Neutrophil (primary cell): ENCODE results near the gene ZNF648.

Experiments
- H3K27ac ChIP-seq: fragments of 200-600 bp; sonication (generic); 2 replicates; pipeline ENCODE4 v1.5.1; 2016; ENCODE audit warnings: mild to moderate bottlenecking, moderate library complexity
- H3K27me3 ChIP-seq: fragments of 200-600 bp; sonication (generic); 2 replicates; pipeline ENCODE4 v1.6.0; 2016; ENCODE audit warnings: mild to moderate bottlenecking
- H3K36me3 ChIP-seq: fragments of 200-600 bp; sonication (generic); 2 replicates; pipeline ENCODE4 v1.5.1; 2017
- H3K4me1 ChIP-seq, 2 experiments: fragments of 200-600 bp in 1 of 2; sonication (generic) in 1 of 2; 1 replicate in 1 of 2; 2 replicates in 1 of 2; pipeline versions ENCODE4 v1.5.1 to v1.6.1; 2013 to 2016; ENCODE audit warnings: low read depth in 1 of 2, low read length in 1 of 2, mild to moderate bottlenecking in 1 of 2, moderate library complexity in 1 of 2; ENCODE audit not compliant: control insufficient read depth in 1 of 2, insufficient read depth in 1 of 2
- H3K4me3 ChIP-seq, 2 experiments: fragments of 200-600 bp in 1 of 2; sonication (generic) in 1 of 2; 1 replicate in 1 of 2; 2 replicates in 1 of 2; pipeline ENCODE4 v1.5.1; 2013 to 2016; ENCODE audit warnings: low read depth in 1 of 2, low read length in 1 of 2, mild to moderate bottlenecking in 1 of 2, moderate library complexity in 1 of 2
- H3K9me3 ChIP-seq: fragments of 200-600 bp; sonication (generic); 2 replicates; pipeline ENCODE4 v1.5.1; 2016
- CTCF ChIP-seq: fragments of 200-600 bp; sonication (generic); IDR thresholded peaks from 2 replicates; pipeline ENCODE4 v1.5.1; 2016; ENCODE audit warnings: antibody characterized with exemption

ZNF648 gene

GRCh38 chr1:182038220-182038619 is 23.3 kb downstream of the ZNF648 start:
- Histone ChIP-seq H3K9me3 (peaks cover 14% of the 10 kb centered on the region), H3K27me3 (no peaks in the 10 kb centered on the region), H3K27ac (no peak overlapping the region), H3K4me3 (no peak overlapping the region), H3K4me1 (peaks cover 4 to 8% of the 10 kb centered on the region in 2 experiments), H3K36me3 (no peaks in the 10 kb centered on the region)
- TF ChIP-seq CTCF, result no peak

- Histone ChIP-seq H3K4me1 (peaks cover 0 to 2% of the 10 kb centered on the region in 2 experiments), H3K36me3 (no peaks in the 10 kb centered on the region), H3K27me3 (peaks cover 16% of the 10 kb centered on the region), H3K27ac (no peak overlapping the region), H3K9me3 (peaks cover 14% of the 10 kb centered on the region), H3K4me3 (no peak overlapping the region)
- no peak for TF ChIP-seq CTCF
Observed at GRCh38 chr1:182035097-182035770, 26.3 kb downstream of the ZNF648 start.

- Histone ChIP-seq H3K4me1 (peaks cover 8 to 11% of the 10 kb centered on the region in 2 experiments), H3K27ac (no peak overlapping the region), H3K27me3 (peaks cover 16% of the 10 kb centered on the region), H3K36me3 (no peaks in the 10 kb centered on the region), H3K9me3 (peaks cover 4% of the 10 kb centered on the region), H3K4me3 (no peak overlapping the region)
- no peak for TF ChIP-seq CTCF
Observed at GRCh38 chr1:182032251-182032650, 29.3 kb downstream of the ZNF648 start.

- peaks cover 16% of the 10 kb centered on the region for H3K27me3 ChIP-seq
- peaks cover 8 to 11% of the 10 kb centered on the region in 2 experiments for H3K4me1 ChIP-seq
- H3K4me3 ChIP-seq, result peak overlapping the region; percentile 65 to 92
- H3K9me3 ChIP-seq, result no peaks in the 10 kb centered on the region
- TF ChIP-seq CTCF, result peak; percentile 52
- no peaks in the 10 kb centered on the region for H3K36me3 ChIP-seq
- peak overlapping the region; percentile 85 for H3K27ac ChIP-seq
Observed at GRCh38 chr1:182029379-182030331, 31.9 kb downstream of the ZNF648 start.

- H3K9me3 ChIP-seq, result no peaks in the 10 kb centered on the region
- H3K4me3 ChIP-seq, result peak overlapping the region; percentile 65 to 92
- peaks cover 8 to 11% of the 10 kb centered on the region in 2 experiments for H3K4me1 ChIP-seq
- no peaks in the 10 kb centered on the region for H3K36me3 ChIP-seq
- peaks cover 16% of the 10 kb centered on the region for H3K27me3 ChIP-seq
- H3K27ac ChIP-seq, result peak overlapping the region; percentile 85
- TF ChIP-seq CTCF, result no peak
Observed at GRCh38 chr1:182029002-182029378, 32.5 kb downstream of the ZNF648 start.
